ENCODE measurements around the gene SYDE2. TPM values are rescaled to one million over a fixed set of nuclear protein-coding genes. Genes with fewer than 3 reads are reported as not detected.

Gene SYDE2
- total and polyA plus RNA-seq, 2 donors (not counting 1 experiment from before 2014, with no cell fraction given), result 3.6 to 7.4 TPM

DNA sequence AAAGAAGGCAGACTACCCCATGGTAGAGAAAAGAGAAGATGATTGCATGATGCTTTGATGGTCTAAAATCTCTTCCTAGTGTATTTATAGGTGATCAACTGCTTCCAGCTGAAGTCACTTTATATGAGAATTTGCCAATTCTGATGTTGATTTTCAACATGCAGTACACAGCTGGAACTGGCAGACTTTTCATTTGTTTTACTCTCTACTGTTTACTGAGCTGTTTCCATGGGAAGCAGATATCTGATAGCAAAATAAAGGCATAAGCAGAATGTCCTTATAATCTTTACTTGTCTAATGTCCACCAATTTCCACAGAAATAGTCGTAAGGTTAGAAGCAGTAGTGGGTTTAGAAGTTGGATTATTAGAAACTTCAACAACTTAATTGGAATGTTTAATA lies 74.9 kb downstream of the SYDE2 start:
- no peaks in the 10 kb centered on the region for H3K36me3 ChIP-seq (ENCODE audit: control insufficient read depth, insufficient read depth, low read length)
- no peak overlapping the region for H2AFZ ChIP-seq (ENCODE audit: low read length)
- no peak overlapping the region for H3K9ac ChIP-seq (ENCODE audit: insufficient read depth, low read length)
- no peak for DNase-seq (ENCODE audit: low read depth in 2 of 2)
- H3K27ac ChIP-seq (ENCODE audit: insufficient read depth, low read length), result no peak overlapping the region
- no peak overlapping the region for H3K4me3 ChIP-seq (replicated peaks in 1 of 4; ENCODE audit: control extremely low read depth in 1 of 4, insufficient read depth in 1 of 4, low read depth in 3 of 4, low read length in 4 of 4)
- no peak overlapping the region for H3K4me2 ChIP-seq (ENCODE audit: extremely low read depth, insufficient read depth, low read length)
- H3K27me3 ChIP-seq (ENCODE audit: control insufficient read depth, insufficient read depth, low read length), result no peaks in the 10 kb centered on the region
- peaks cover 3% of the 10 kb centered on the region for H3K4me1 ChIP-seq (ENCODE audit: control insufficient read depth, extremely low read depth, insufficient read depth, low read length)
- H3K9me3 ChIP-seq (ENCODE audit: control insufficient read depth, insufficient read depth, low read depth, low read length), result no peaks in the 10 kb centered on the region
- TF ChIP-seq, protein P1, sequence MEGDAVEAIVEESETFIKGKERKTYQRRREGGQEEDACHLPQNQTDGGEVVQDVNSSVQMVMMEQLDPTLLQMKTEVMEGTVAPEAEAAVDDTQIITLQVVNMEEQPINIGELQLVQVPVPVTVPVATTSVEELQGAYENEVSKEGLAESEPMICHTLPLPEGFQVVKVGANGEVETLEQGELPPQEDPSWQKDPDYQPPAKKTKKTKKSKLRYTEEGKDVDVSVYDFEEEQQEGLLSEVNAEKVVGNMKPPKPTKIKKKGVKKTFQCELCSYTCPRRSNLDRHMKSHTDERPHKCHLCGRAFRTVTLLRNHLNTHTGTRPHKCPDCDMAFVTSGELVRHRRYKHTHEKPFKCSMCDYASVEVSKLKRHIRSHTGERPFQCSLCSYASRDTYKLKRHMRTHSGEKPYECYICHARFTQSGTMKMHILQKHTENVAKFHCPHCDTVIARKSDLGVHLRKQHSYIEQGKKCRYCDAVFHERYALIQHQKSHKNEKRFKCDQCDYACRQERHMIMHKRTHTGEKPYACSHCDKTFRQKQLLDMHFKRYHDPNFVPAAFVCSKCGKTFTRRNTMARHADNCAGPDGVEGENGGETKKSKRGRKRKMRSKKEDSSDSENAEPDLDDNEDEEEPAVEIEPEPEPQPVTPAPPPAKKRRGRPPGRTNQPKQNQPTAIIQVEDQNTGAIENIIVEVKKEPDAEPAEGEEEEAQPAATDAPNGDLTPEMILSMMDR (conservative IDR thresholded peaks at IDR 0.05 in 1 of 2, IDR thresholded peaks at IDR 0.05 in 1 of 2; ENCODE audit: low read depth in 1 of 2, low read length in 2 of 2), result no peak
- TF ChIP-seq EZH2 (IDR thresholded peaks at IDR 0.05; ENCODE audit: low read length, missing control alignments), result no peak
- H4K20me1 ChIP-seq (ENCODE audit: control insufficient read depth, extremely low read depth, insufficient read depth, low read length), result no peaks in the 10 kb centered on the region
- H3K79me2 ChIP-seq (ENCODE audit: control insufficient read depth, insufficient read depth, low read length), result no peaks in the 10 kb centered on the region

DNA sequence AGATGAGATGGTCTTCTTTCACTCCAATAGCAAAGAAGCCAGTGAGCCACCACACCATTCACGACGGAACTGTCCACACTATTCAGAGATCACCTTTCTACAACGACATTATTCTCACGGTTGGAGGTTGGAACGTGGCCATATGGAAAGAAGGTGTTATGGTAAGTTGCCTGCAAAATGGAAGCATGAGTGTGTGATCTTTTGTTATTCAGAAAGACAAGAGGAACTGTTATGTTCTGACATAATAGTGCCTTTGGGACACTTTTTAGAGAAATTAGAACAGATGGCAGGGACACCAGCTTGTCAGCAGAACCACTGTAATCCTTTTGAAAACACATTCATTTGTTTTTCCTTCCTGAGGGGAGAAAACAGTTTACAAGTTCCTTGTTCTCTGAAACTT lies 76.7 kb downstream of the SYDE2 start:
- no peak overlapping the region for H3K4me3 ChIP-seq (replicated peaks in 1 of 4; ENCODE audit: control extremely low read depth in 1 of 4, insufficient read depth in 1 of 4, low read depth in 3 of 4, low read length in 4 of 4)
- no peak overlapping the region for H3K27ac ChIP-seq (ENCODE audit: insufficient read depth, low read length)
- H3K4me2 ChIP-seq (ENCODE audit: extremely low read depth, insufficient read depth, low read length), result no peak overlapping the region
- DNase-seq (ENCODE audit: low read depth in 2 of 2), result no peak
- no peaks in the 10 kb centered on the region for H3K27me3 ChIP-seq (ENCODE audit: control insufficient read depth, insufficient read depth, low read length)
- H3K9ac ChIP-seq (ENCODE audit: insufficient read depth, low read length), result no peak overlapping the region
- no peak overlapping the region for H2AFZ ChIP-seq (ENCODE audit: low read length)
- no peaks in the 10 kb centered on the region for H3K36me3 ChIP-seq (ENCODE audit: control insufficient read depth, insufficient read depth, low read length)
- TF ChIP-seq, protein P1 (conservative IDR thresholded peaks at IDR 0.05 in 1 of 2, IDR thresholded peaks at IDR 0.05 in 1 of 2; ENCODE audit: low read depth in 1 of 2, low read length in 2 of 2), result no peak
- no peak for TF ChIP-seq EZH2 (IDR thresholded peaks at IDR 0.05; ENCODE audit: low read length, missing control alignments)
- H3K9me3 ChIP-seq (ENCODE audit: control insufficient read depth, insufficient read depth, low read depth, low read length), result no peaks in the 10 kb centered on the region
- H3K79me2 ChIP-seq (ENCODE audit: control insufficient read depth, insufficient read depth, low read length), result no peaks in the 10 kb centered on the region
- H4K20me1 ChIP-seq (ENCODE audit: control insufficient read depth, extremely low read depth, insufficient read depth, low read length), result no peaks in the 10 kb centered on the region
- H3K4me1 ChIP-seq (ENCODE audit: control insufficient read depth, extremely low read depth, insufficient read depth, low read length), result peaks cover 3% of the 10 kb centered on the region

DNA sequence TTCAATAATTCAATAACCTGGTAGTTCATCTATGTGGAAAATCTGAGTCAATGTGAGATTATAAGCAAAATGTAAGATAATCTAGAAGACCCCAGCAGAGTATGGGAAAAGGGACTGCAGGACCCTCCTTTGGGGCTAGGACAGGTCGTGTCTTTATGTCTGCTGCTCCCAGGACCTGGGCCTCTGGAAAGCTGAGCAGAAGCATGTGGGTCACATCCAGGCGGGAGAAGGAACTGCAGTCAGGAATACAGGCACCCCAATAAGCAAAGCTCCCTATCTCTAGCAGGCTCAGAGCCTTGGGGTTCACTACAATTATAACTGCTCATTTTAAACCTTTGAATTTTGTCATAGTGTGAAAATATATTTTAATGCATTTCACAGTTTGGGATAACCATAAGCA lies 78.6 kb downstream of the SYDE2 start:
- no peak overlapping the region for H3K4me3 ChIP-seq (replicated peaks in 1 of 4; ENCODE audit: control extremely low read depth in 1 of 4, insufficient read depth in 1 of 4, low read depth in 3 of 4, low read length in 4 of 4)
- no peaks in the 10 kb centered on the region for H3K36me3 ChIP-seq (ENCODE audit: control insufficient read depth, insufficient read depth, low read length)
- no peaks in the 10 kb centered on the region for H4K20me1 ChIP-seq (ENCODE audit: control insufficient read depth, extremely low read depth, insufficient read depth, low read length)
- no peak overlapping the region for H3K4me2 ChIP-seq (ENCODE audit: extremely low read depth, insufficient read depth, low read length)
- H3K9ac ChIP-seq (ENCODE audit: insufficient read depth, low read length), result no peak overlapping the region
- no peaks in the 10 kb centered on the region for H3K4me1 ChIP-seq (ENCODE audit: control insufficient read depth, extremely low read depth, insufficient read depth, low read length)
- no peak overlapping the region for H3K27ac ChIP-seq (ENCODE audit: insufficient read depth, low read length)
- TF ChIP-seq, protein P1 (conservative IDR thresholded peaks at IDR 0.05 in 1 of 2, IDR thresholded peaks at IDR 0.05 in 1 of 2; ENCODE audit: low read depth in 1 of 2, low read length in 2 of 2), result no peak
- TF ChIP-seq EZH2 (IDR thresholded peaks at IDR 0.05; ENCODE audit: low read length, missing control alignments), result no peak
- DNase-seq (ENCODE audit: low read depth in 2 of 2), result no peak
- H3K9me3 ChIP-seq (ENCODE audit: control insufficient read depth, insufficient read depth, low read depth, low read length), result no peaks in the 10 kb centered on the region
- no peak overlapping the region for H2AFZ ChIP-seq (ENCODE audit: low read length)
- H3K27me3 ChIP-seq (ENCODE audit: control insufficient read depth, insufficient read depth, low read length), result no peaks in the 10 kb centered on the region
- no peaks in the 10 kb centered on the region for H3K79me2 ChIP-seq (ENCODE audit: control insufficient read depth, insufficient read depth, low read length)

Measured in fibroblast of lung (primary cell).